GM19397 (cell line): Measurements from ENCODE around the gene IRF5.

ENCODE experiments used
- ATAC-seq: cut with Tn5 transposase; IDR thresholded peaks from one replicate; pipeline ENCODE4 v1.9.1; 2021; ENCODE audit warnings: mild to moderate bottlenecking, moderate library complexity; ENCODE audit not compliant: unreplicated experiment

IRF5 gene

GRCh38 chr7:128919881-128920799 lies 17.6 kb upstream of the IRF5 start:
- ATAC-seq: no peak

- ATAC-seq: no peak
These were observed 16.7 kb upstream of the IRF5 start for GRCh38 chr7:128920913-128921582.

GRCh38 chr7:128921866-128922440 lies 15.8 kb upstream of the IRF5 start:
- no peak for ATAC-seq

- no peak for ATAC-seq
These were observed 15.0 kb upstream of the IRF5 start for GRCh38 chr7:128922496-128923410.

DNA sequence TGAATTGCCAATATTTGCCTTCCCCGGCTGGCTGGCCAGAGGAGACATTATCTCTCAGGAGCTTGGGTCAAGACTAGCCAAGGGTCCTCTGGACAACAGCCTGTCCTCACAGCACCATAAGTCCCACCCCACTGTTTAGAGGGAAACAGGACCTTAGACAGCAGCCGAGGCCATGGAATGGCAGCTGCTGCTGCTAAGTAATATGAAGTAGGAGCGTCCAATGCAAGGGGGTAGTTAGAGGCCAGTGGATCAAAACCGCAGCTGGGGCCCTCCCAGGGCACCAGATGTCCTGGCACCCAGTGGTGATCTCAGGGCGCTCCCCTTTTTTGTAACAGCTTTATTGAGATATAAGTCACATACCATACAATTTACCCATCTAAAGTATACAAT lies 14.3 kb upstream of the IRF5 start:
- no peak for ATAC-seq

- ATAC-seq: no peak
These were observed 12.8 kb upstream of the IRF5 start for GRCh38 chr7:128924707-128925588.

DNA sequence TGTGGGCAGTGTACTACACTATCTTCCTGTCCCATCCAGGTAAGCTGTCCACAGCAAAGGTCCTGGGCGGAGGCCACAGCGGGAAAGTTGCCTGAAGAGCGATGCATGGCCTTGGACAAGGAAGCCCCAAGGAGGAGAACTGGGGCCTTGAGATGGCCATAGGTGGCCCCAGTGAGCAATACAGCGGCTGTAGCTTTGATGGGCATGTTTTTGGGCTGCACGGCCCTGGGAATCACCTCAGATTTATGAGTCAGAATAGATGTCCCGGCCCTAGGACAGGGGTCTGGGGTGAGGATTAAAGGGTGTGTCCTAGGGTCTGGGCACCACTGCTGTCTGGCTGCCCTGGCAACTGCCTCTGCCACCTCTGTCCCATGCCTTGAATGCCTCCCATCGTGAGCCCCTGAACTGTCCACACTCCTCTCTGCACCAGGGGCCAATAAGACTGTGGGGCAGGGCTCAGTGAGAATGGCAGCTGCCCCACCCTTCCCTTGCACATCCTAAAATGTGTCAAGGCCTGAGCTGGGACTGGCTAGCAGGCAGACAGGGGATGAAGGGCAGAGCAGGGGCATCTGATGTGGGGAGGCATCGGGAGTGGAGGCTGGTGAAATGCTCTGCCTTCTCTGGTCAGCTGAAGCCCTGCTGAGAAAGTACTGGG lies 9.4 kb upstream of the IRF5 start:
- ATAC-seq: no peak

DNA sequence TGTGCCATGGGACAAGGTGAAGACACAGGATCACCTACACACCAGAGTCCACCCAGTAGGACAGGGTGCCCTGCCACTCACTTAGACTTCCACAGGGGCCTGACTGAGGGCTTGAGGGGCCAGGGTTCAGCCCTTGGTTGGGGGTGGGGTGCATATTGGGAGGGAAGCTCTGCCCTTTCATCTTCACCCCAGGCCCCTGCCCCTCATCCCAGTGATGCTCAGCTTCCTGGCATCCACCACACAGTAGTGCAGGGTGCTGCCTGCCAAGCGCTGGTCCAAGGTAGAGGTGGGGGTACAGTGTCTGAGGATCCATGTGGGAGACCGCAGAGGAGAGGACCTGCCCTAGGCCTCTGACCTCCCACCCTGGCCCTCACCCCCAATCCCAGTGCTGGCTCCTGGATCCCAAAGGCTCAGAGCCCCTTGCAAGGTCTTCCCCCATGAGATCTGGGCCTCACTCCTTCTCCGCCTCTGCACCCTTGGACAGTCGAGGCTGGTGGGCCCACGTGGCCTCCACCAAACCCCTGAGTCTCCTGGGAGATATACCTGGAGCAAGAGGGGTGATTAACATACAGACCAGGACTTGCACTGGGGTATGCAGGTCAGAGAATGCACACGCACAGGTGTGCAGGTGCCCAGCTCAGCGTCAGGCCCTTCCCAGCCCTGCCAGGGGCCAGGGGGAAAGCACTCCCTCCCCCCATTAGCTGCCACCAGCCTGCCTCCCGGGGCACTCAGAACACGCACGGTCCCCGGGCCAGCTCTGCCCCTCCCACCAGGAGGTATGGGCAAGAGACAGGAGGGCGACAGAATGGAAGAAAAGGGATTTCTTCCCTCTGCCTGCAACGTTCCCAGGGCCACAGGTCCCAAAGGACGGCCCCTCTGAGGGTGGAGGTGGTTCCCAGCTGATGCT lies 8.6 kb upstream of the IRF5 start:
- no peak for ATAC-seq

GRCh38 chr7:128931190-128931798 lies 6.4 kb upstream of the IRF5 start:
- ATAC-seq: no peak

- no peak for ATAC-seq
These were observed 5.5 kb upstream of the IRF5 start for GRCh38 chr7:128931965-128932861.

GRCh38 chr7:128932862-128933179 lies 4.9 kb upstream of the IRF5 start:
- ATAC-seq: no peak

- no peak for ATAC-seq
These were observed 4.4 kb upstream of the IRF5 start for GRCh38 chr7:128933180-128933891.

- ATAC-seq: peak; percentile 28
These were observed 3.1 kb upstream of the IRF5 start for GRCh38 chr7:128934361-128935341.

DNA sequence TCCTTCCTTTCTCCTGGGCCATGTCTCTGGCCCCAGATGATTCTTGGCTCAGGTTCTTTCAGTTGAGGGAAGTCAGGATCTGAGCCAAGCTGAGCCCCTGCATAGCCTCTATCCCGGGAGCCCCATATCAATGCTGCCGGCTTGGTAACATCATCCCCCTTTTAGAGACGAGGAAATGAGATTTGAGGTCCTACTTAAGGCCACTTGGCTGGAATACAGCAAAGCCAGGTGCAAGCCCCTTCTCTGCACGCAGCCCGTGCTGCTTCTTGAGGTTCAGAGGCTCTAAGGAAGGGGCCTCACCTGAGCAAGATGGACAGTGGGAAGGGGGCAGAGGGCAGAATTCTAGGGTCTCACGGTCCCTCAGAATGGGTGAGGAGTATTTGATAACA lies 2.4 kb upstream of the IRF5 start:
- no peak for ATAC-seq

DNA sequence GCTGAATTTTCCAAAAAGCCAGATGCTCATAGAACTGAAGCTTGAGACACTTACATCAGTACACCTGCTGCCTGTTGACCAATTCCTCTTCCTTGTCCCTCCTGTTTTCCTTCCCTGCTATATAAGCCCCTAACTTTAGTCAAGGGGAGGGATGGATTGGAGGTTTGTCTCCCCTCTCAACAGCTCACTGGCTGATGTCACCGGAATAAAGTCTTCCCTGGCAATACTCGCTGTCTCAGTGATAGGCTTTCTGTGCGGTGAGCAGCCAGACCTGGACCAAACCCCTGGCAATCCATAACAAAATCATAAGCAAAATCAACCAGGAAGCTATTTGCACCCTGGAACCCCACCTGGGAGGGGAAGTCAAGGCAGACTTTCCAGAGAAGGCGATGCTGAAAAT lies 929 bp upstream of the IRF5 start:
- no peak for ATAC-seq
